CD14-positive monocyte (primary cell): ENCODE measurements around the gene IZUMO2. TPM values are rescaled to one million over a fixed set of nuclear protein-coding genes. Genes with fewer than 3 reads are reported as not detected.
A peak's percentile ranks its signal among the peaks of the same experiment; 100 is the strongest.

ENCODE experiments used
- DNase-seq, 3 donors: peaks; one replicate each; pipeline ENCODE4 v3.0.0-alpha.2; 2011 to 2022
- H2AFZ ChIP-seq: 2 replicates; pipeline ENCODE4 v1.6.0; 2012; ENCODE audit warnings: mild to moderate bottlenecking, low read depth, low read length, inconsistent platforms; ENCODE audit not compliant: insufficient read depth, poor library complexity, severe bottlenecking
- H3K27ac ChIP-seq, 2 donors: 1 replicate in 1 of 2; 2 replicates in 1 of 2; pipeline ENCODE4 v1.5.1; 2012 to 2013; ENCODE audit warnings: low read length in 2 of 2, control low read depth in 1 of 2, inconsistent platforms in 1 of 2, low read depth in 1 of 2, mild to moderate bottlenecking in 1 of 2
- H3K27me3 ChIP-seq, 2 donors: one replicate each; pipeline versions ENCODE4 v1.6.0 to v1.6.1; 2011 to 2013; ENCODE audit warnings: low read length in 2 of 2; ENCODE audit not compliant: control insufficient read depth in 2 of 2, insufficient read depth in 2 of 2
- H3K36me3 ChIP-seq, 2 donors: replicated peaks in 1 of 2; 1 replicate in 1 of 2; 2 replicates in 1 of 2; pipeline versions ENCODE4 v1.5.1 to v1.6.1; 2012 to 2013; ENCODE audit warnings: low read length in 2 of 2, control low read depth in 1 of 2, inconsistent platforms in 1 of 2, mild to moderate bottlenecking in 1 of 2; ENCODE audit not compliant: insufficient read depth in 2 of 2, control insufficient read depth in 1 of 2
- H3K4me1 ChIP-seq, 2 donors: 1 replicate in 1 of 2; 2 replicates in 1 of 2; pipeline versions ENCODE4 v1.5.1 to v1.6.1; 2012 to 2013; ENCODE audit warnings: low read length in 2 of 2, control low read depth in 1 of 2, inconsistent platforms in 1 of 2, mild to moderate bottlenecking in 1 of 2, moderate library complexity in 1 of 2; ENCODE audit not compliant: insufficient read depth in 2 of 2, control insufficient read depth in 1 of 2
- H3K4me2 ChIP-seq: replicated peaks from 2 replicates; pipeline ENCODE3; 2012; ENCODE audit warnings: low read length, moderate library complexity, mild to moderate bottlenecking; ENCODE audit not compliant: poor library complexity, severe bottlenecking; ENCODE audit errors: extremely low read depth
- H3K4me3 ChIP-seq, 3 experiments: fragments of 200-600 bp in 1 of 3; sonication (generic) in 1 of 3; replicated peaks in 1 of 3; 1 replicate in 2 of 3; 2 replicates in 1 of 3; pipeline ENCODE4 v1.5.1; 2011 to 2013; ENCODE audit warnings: low read length in 3 of 3, mild to moderate bottlenecking in 3 of 3, control low read depth in 2 of 3, low read depth in 2 of 3, inconsistent platforms in 1 of 3, moderate library complexity in 1 of 3
- H3K79me2 ChIP-seq: 2 replicates; pipeline ENCODE4 v1.6.0; 2012; ENCODE audit warnings: mild to moderate bottlenecking, control low read depth, inconsistent platforms, low read length, moderate library complexity; ENCODE audit not compliant: insufficient read depth
- H3K9ac ChIP-seq: 2 replicates; pipeline ENCODE4 v1.6.0; 2017; ENCODE audit warnings: low read length, mild to moderate bottlenecking; ENCODE audit not compliant: insufficient read depth, poor library complexity, severe bottlenecking
- H3K9me3 ChIP-seq, 2 donors: replicated peaks in 1 of 2; 1 replicate in 1 of 2; 2 replicates in 1 of 2; pipeline versions ENCODE4 v1.5.1 to v1.6.1; 2012 to 2013; ENCODE audit warnings: low read length in 2 of 2, control low read depth in 1 of 2; ENCODE audit not compliant: control insufficient read depth in 1 of 2, insufficient read depth in 1 of 2
- H4K20me1 ChIP-seq: 2 replicates; pipeline ENCODE4 v1.6.0; 2012; ENCODE audit warnings: mild to moderate bottlenecking, low read length, control low read depth, moderate library complexity; ENCODE audit not compliant: insufficient read depth
- H3K27ac Mint-ChIP-seq, 7 donors: one replicate each; pipeline ENCODE4 v1.8.0; 2020; ENCODE audit warnings: mild to moderate bottlenecking in 7 of 7, mixed read lengths in 7 of 7, moderate library complexity in 6 of 7, inconsistent platforms in 2 of 7
- H3K27me3 Mint-ChIP-seq, 3 donors: one replicate each; pipeline ENCODE4 v1.8.0; 2021 to 2022; ENCODE audit warnings: low read depth in 3 of 3, mild to moderate bottlenecking in 3 of 3, mixed read lengths in 3 of 3, moderate library complexity in 3 of 3, inconsistent platforms in 1 of 3
- H3K36me3 Mint-ChIP-seq, 2 donors: one replicate each; pipeline ENCODE4 v1.8.0; 2020; ENCODE audit warnings: mixed read lengths in 2 of 2, inconsistent platforms in 1 of 2, mild to moderate bottlenecking in 1 of 2
- H3K4me1 Mint-ChIP-seq: one replicate; pipeline ENCODE4 v1.8.0; 2020; ENCODE audit warnings: mild to moderate bottlenecking, mixed read lengths
- H3K4me3 Mint-ChIP-seq, 2 donors: one replicate each; pipeline ENCODE4 v1.8.0; 2020; ENCODE audit warnings: mild to moderate bottlenecking in 2 of 2, mixed read lengths in 2 of 2, moderate library complexity in 1 of 2
- H3K9me3 Mint-ChIP-seq, 7 donors: one replicate each; pipeline ENCODE4 v1.8.0; 2020 to 2022; ENCODE audit warnings: mixed read lengths in 7 of 7, mild to moderate bottlenecking in 6 of 7, moderate library complexity in 6 of 7, inconsistent platforms in 2 of 7
- CTCF ChIP-seq: fragments of 200-600 bp; IDR thresholded peaks from one replicate; pipeline ENCODE4 v1.8.0; 2022; ENCODE audit warnings: antibody characterized with exemption, mild to moderate bottlenecking
- WGBS: methylation state at CpG from one replicate; pipeline ENCODE4 v1.1.5; 2013; ENCODE audit warnings: missing lambda C conversion rate; ENCODE audit not compliant: insufficient coverage; 5-methylcytosine and 5-hydroxymethylcytosine counted together
- intact Hi-C, 2 donors: fragments of 100-400 bp; cut with micrococcal nuclease; formaldehyde crosslinking; loops; one replicate each; pipeline versions ENCODE4 v1.15.0 to v1.15.1; 2023
- polyA plus RNA-seq, 3 donors: library from polyadenylated mRNA; depleted of rRNA in 1 of 3; unstranded in 2 of 3; stranded (reverse) in 1 of 3; fragments of 300-500 nt in 2 of 3; fragments of >200 nt in 1 of 3; fragmentation: Illumina TruSeq in 2 of 3; gene quantifications; 1 replicate in 2 of 3; 2 replicates in 1 of 3; pipeline ENCODE4 v1.2.3, GENCODE V29; 2012 to 2021

The IZUMO2 gene
- polyA plus RNA-seq, 3 donors = not detected

GRCh38 chr19:50204811-50205675, 42.0 kb upstream of the IZUMO2 start:
- Histone ChIP-seq H2AFZ (no peak overlapping the region), H3K27me3 (peaks cover 37 to 55% of the 10 kb centered on the region in 2 donors), H3K27ac (no peak overlapping the region), H3K79me2 (no peaks in the 10 kb centered on the region), H3K4me3 (no peak overlapping the region), H3K9me3 (peaks cover 9 to 19% of the 10 kb centered on the region in 2 donors), H4K20me1 (no peaks in the 10 kb centered on the region), H3K9ac (no peak overlapping the region), H3K36me3 (no peaks in the 10 kb centered on the region), H3K4me2 (no peak overlapping the region), H3K4me1 (peaks cover 0 to 6% of the 10 kb centered on the region in 2 donors)
- Mint-ChIP-seq H3K4me1 (no peaks in the 10 kb centered on the region), H3K27me3 (peaks cover 58 to 68% (median 60%) of the 10 kb centered on the region in 3 donors), H3K36me3 (no peaks in the 10 kb centered on the region), H3K9me3 (peaks cover 0 to 20% (median 9%) of the 10 kb centered on the region in 7 donors), H3K4me3 (peak overlapping the region in 1 of 2 donors; percentile 66), H3K27ac (no peak overlapping the region)
- WGBS = 3% methylated on average over 41 of the region's 49 CpGs
- intact Hi-C loops = no loop called here
- TF ChIP-seq CTCF = no peak
- DNase-seq = no peak

- 100% methylated on average over 1 of the region's 7 CpGs for WGBS
- Histone ChIP-seq H3K9me3 (peaks cover 9 to 19% of the 10 kb centered on the region in 2 donors), H3K9ac (no peak overlapping the region), H3K79me2 (no peaks in the 10 kb centered on the region), H2AFZ (no peak overlapping the region), H3K36me3 (no peaks in the 10 kb centered on the region), H3K27ac (no peak overlapping the region), H3K4me3 (no peak overlapping the region), H3K27me3 (peaks cover 37 to 58% of the 10 kb centered on the region in 2 donors), H3K4me1 (peaks cover 0 to 6% of the 10 kb centered on the region in 2 donors), H3K4me2 (peak overlapping the region; percentile 49), H4K20me1 (no peaks in the 10 kb centered on the region)
- no peak overlapping the region for H3K27ac Mint-ChIP-seq
- no peaks in the 10 kb centered on the region for H3K36me3 Mint-ChIP-seq
- intact Hi-C loops = no loop called here
- peak overlapping the region in 1 of 2 donors; percentile 66 for H3K4me3 Mint-ChIP-seq
- peaks cover 0 to 18% (median 8%) of the 10 kb centered on the region in 7 donors for H3K9me3 Mint-ChIP-seq
- peaks cover 61 to 73% (median 61%) of the 10 kb centered on the region in 3 donors for H3K27me3 Mint-ChIP-seq
- no peak for DNase-seq
- no peaks in the 10 kb centered on the region for H3K4me1 Mint-ChIP-seq
- TF ChIP-seq CTCF = no peak
Observed at GRCh38 chr19:50204081-50204428, 41.0 kb upstream of the IZUMO2 start.
